ENCODE measurements around the gene PTPRU. TPM values are rescaled to one million over a fixed set of nuclear protein-coding genes. Genes with fewer than 3 reads are reported as not detected.

Gene PTPRU
- total RNA-seq, 1 experiment from 2014 or later = 6.8 TPM

DNA sequence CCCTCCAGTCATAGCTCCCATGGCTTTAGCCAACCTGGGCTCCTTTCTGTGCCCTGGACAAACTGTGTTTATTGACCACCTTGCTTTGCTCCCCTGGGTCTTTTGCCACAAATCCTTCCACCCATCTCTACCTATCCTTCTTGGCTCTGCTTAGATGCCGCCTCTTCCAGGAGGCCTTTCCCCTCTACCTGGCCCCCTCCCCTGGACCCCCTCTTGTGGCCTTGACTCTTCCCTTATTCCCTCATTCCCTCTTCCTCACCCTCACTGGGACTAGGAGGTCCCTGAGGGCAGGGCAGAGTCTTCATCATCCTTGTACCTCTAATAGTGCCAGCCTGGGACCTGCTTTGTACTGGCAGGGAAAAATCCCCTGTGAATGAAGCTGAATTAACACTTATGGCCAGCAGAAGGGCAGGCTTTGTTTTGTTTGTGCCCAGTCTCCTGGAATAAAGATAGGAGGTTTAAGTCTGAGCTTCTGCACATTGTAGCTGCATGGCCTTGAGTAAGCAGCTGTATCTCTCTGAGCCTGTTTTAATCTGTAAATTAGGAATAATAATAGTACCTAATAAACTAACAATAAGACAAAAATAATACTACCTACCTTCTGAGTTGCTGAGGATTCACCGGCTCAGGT, 13.7 kb downstream of the PTPRU start:
- Histone ChIP-seq H3K4me1 (ENCODE audit: insufficient read depth, low read length, poor library complexity, severe bottlenecking) (peaks cover 9% of the 10 kb centered on the region), H3K27ac (ENCODE audit: low read depth, low read length, poor library complexity, severe bottlenecking) (no peak overlapping the region), H3K9me3 (ENCODE audit: low read depth, low read length, poor library complexity, severe bottlenecking) (no peaks in the 10 kb centered on the region), H3K27me3 (replicated peaks; ENCODE audit: insufficient read depth, low read depth, low read length, poor library complexity) (no peaks in the 10 kb centered on the region), H3K36me3 (ENCODE audit: insufficient read depth, low read length, poor library complexity, severe bottlenecking) (no peaks in the 10 kb centered on the region), H3K4me3 (ENCODE audit: low read depth, low read length, poor library complexity, severe bottlenecking) (no peak overlapping the region)
- POLR2A ChIA-PET (ENCODE audit: low non-redundant PET) = interaction anchor here (0.7 kb wide), 1 partner anchor 74 kb away, joined by 12 read pairs; no protein-coding TSS in a partner anchor
- no peak for DNase-seq (ENCODE audit: low spot score)
- CTCF ChIA-PET = no interaction called here
- no peak for TF ChIP-seq EZH2 (IDR thresholded peaks at IDR 0.05; ENCODE audit: borderline replicate concordance, low read depth, low read length, poor library complexity, severe bottlenecking)
- TF ChIP-seq, protein P1, sequence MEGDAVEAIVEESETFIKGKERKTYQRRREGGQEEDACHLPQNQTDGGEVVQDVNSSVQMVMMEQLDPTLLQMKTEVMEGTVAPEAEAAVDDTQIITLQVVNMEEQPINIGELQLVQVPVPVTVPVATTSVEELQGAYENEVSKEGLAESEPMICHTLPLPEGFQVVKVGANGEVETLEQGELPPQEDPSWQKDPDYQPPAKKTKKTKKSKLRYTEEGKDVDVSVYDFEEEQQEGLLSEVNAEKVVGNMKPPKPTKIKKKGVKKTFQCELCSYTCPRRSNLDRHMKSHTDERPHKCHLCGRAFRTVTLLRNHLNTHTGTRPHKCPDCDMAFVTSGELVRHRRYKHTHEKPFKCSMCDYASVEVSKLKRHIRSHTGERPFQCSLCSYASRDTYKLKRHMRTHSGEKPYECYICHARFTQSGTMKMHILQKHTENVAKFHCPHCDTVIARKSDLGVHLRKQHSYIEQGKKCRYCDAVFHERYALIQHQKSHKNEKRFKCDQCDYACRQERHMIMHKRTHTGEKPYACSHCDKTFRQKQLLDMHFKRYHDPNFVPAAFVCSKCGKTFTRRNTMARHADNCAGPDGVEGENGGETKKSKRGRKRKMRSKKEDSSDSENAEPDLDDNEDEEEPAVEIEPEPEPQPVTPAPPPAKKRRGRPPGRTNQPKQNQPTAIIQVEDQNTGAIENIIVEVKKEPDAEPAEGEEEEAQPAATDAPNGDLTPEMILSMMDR (conservative IDR thresholded peaks at IDR 0.05; ENCODE audit: low read depth, low read length) = no peak
- intact Hi-C loops (cut with micrococcal nuclease; ENCODE audit: unreplicated experiment) = loop anchor here (10.0 kb wide), 1 partner anchor 445 kb away; no protein-coding TSS in a partner anchor
- BruUV-seq (replicated peaks) = no TSS peak

DNA sequence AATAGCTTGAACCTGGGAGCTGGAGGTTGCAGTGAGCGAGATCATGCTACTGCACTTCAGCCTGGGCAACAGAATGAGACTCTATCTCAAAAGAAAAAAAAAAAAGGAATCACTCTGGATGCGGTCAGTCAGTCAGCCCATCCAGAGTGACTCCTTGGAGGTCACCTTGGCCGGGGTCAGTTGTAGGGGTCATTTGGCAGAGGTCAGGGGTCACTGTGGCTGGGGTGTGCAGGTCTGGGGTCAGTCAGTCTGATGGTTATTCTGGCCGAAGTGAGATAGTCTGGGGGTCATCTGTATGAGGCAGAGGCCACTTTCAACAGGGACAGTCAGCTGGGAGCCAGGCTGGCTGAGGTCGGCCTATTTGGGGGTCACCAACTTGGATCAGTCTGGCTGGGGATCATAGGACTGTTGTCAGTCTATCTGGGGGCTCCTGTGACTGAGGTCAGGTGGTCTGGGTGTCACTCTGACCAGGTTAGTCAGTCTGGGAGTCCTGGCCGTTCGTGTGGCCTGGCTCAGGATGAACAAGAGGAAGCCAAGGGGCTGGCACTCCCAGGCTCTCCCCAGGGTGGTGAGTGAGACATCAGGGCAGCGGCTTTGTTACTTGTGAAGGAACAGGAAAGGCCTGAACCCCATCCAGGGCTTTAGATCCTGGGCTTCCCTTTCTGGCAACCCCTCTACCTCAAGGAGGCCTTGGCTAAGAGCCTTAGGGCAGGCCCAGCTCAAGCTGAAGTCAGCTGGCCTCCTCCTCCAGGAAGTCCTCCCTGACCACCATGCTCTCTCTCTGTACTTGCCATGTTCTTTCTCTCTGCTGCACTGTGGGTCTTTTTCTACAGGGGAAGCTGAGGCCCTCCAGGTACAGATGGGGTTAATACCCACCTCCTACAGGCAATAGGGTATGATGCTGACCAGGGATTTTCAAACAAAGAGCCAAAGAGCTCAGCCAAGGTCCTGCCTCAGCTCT, 15.1 kb downstream of the PTPRU start:
- Histone ChIP-seq H3K36me3 (ENCODE audit: insufficient read depth, low read length, poor library complexity, severe bottlenecking) (no peaks in the 10 kb centered on the region), H3K9me3 (ENCODE audit: low read depth, low read length, poor library complexity, severe bottlenecking) (no peaks in the 10 kb centered on the region), H3K27ac (ENCODE audit: low read depth, low read length, poor library complexity, severe bottlenecking) (no peak overlapping the region), H3K4me3 (ENCODE audit: low read depth, low read length, poor library complexity, severe bottlenecking) (no peak overlapping the region), H3K4me1 (ENCODE audit: insufficient read depth, low read length, poor library complexity, severe bottlenecking) (peaks cover 15% of the 10 kb centered on the region), H3K27me3 (replicated peaks; ENCODE audit: insufficient read depth, low read depth, low read length, poor library complexity) (no peaks in the 10 kb centered on the region)
- TF ChIP-seq EZH2 (IDR thresholded peaks at IDR 0.05; ENCODE audit: borderline replicate concordance, low read depth, low read length, poor library complexity, severe bottlenecking) = no peak
- TF ChIP-seq, protein P1 (conservative IDR thresholded peaks at IDR 0.05; ENCODE audit: low read depth, low read length) = no peak
- DNase-seq (ENCODE audit: low spot score) = no peak
- no TSS peak for BruUV-seq (replicated peaks)
- intact Hi-C loops (cut with micrococcal nuclease; ENCODE audit: unreplicated experiment) = no loop called here
- CTCF ChIA-PET = interaction anchor here (0.7 kb wide), 1 partner anchor 165 kb away, joined by 5 read pairs; no protein-coding TSS in a partner anchor
- POLR2A ChIA-PET (ENCODE audit: low non-redundant PET) = no interaction called here

DNA sequence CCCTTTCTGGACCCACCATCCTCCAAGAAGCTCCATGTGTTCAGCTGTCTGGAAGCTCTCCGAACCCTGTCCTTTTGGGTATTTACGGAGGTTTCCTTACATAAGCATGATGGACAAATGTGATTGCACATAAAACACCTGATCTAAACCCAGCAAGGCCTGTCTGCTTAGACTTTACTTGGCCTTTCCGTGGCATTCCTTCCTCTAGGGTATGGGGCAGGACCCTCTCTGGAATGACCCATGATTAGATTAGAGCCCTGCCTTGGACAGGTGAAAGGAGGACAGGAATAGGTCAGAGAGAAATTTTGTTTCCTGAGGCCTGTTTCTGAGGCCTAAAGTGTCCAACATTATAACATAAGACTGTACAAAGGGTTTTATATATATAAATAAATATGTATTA, 16.9 kb downstream of the PTPRU start:
- TF ChIP-seq, protein P1 (conservative IDR thresholded peaks at IDR 0.05; ENCODE audit: low read depth, low read length) = no peak
- TF ChIP-seq EZH2 (IDR thresholded peaks at IDR 0.05; ENCODE audit: borderline replicate concordance, low read depth, low read length, poor library complexity, severe bottlenecking) = no peak
- no TSS peak for BruUV-seq (replicated peaks)
- Histone ChIP-seq H3K27ac (ENCODE audit: low read depth, low read length, poor library complexity, severe bottlenecking) (no peak overlapping the region), H3K4me3 (ENCODE audit: low read depth, low read length, poor library complexity, severe bottlenecking) (no peak overlapping the region), H3K4me1 (ENCODE audit: insufficient read depth, low read length, poor library complexity, severe bottlenecking) (peaks cover 28% of the 10 kb centered on the region), H3K9me3 (ENCODE audit: low read depth, low read length, poor library complexity, severe bottlenecking) (no peaks in the 10 kb centered on the region), H3K36me3 (ENCODE audit: insufficient read depth, low read length, poor library complexity, severe bottlenecking) (no peaks in the 10 kb centered on the region), H3K27me3 (replicated peaks; ENCODE audit: insufficient read depth, low read depth, low read length, poor library complexity) (no peaks in the 10 kb centered on the region)
- intact Hi-C loops (cut with micrococcal nuclease; ENCODE audit: unreplicated experiment) = no loop called here
- no peak for DNase-seq (ENCODE audit: low spot score)
- ChIA-PET CTCF (no interaction called here), POLR2A (ENCODE audit: low non-redundant PET) (no interaction called here)

Measured in A673 (cell line).